Dermis microvascular lymphatic vessel endothelial cell (primary cell): ENCODE measurements around the gene SLC2A6. TPM values are rescaled to one million over a fixed set of nuclear protein-coding genes. Genes with fewer than 3 reads are reported as not detected.

ENCODE experiments used
- DNase-seq, 2 donors: peaks; one replicate each; pipeline versions ENCODE4 v3.0.0 to v3.0.0-alpha.2; 2010; ENCODE audit warnings: low read depth in 2 of 2
- total RNA-seq: library from RNA; depleted of rRNA; stranded (reverse); fragments of >200 nt; gene quantifications from 2 replicates; pipeline ENCODE4 v1.2.1, GENCODE V29; 2014

SLC2A6 gene
- total RNA-seq, 1 donor from 2014 or later = 24.4 TPM

DNA sequence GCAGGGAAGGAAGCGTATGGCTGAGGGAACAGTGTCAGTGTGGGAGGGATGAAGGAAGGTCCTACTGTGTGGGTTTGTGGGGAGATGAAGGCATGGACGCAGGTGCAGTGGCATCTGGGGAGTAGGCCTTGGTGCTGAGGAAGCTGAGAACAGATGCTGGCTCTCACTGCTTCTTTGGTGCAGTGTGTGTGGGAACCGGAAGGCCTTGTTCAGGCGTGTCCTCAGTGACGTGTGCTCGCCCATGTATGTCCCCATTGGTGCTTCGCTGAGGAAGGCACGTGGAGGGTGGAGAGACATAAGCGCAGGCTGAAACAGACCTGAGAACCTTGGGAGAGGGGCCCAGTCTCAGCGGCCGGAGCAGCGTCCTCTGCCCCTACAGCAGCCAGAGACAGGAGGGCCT lies 38.0 kb downstream of the SLC2A6 start:
- no peak for DNase-seq

DNA sequence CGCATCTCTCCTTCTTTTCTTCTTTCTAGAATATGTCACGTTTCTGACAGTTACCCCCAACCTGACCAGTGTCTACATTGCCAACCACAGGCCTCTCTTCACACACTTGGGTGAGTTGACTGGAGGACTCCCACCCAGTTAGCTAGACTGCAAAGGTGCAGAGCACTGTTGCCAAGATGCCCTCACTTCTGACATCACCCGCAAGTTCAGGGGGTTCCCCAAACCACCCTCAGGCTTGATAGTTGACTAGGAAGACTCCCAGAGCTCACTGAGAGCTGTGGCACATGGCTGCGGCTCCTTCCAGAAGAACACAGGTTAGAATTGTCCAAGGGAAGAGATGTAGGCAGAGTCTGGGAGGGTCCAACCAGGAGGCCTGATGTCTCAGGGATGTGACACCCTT lies 39.6 kb downstream of the SLC2A6 start:
- DNase-seq = no peak

- DNase-seq = no peak
These were observed 41.0 kb downstream of the SLC2A6 start for GRCh38 chr9:133437753-133438531.

DNA sequence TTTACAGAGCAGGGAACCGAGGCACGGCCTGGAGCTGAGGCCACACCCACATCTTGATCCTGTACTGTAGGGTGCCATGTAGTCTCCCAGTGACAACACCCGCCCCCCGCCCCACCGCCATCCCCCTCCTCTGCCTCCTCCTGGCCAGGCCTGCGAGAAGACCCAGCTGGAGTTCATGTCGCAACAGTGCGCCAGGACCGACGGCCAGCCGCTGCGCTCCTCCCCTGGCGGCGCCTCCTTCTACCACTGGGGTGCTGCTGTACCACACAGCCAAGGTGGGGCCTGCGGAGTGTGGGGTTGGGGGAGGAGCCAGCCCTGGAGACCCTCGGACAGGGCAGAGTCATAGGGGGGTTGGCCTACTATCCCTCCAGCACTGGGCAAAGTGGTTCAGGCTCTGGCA lies 42.2 kb downstream of the SLC2A6 start:
- DNase-seq = no peak

GRCh38 chr9:133433351-133433843 lies 45.5 kb downstream of the SLC2A6 start:
- no peak for DNase-seq

- no peak for DNase-seq
These were observed 48.7 kb downstream of the SLC2A6 start for GRCh38 chr9:133430244-133430643.

- DNase-seq = peak; percentile 12 to 39
These were observed 49.2 kb downstream of the SLC2A6 start for GRCh38 chr9:133429641-133430161.

DNA sequence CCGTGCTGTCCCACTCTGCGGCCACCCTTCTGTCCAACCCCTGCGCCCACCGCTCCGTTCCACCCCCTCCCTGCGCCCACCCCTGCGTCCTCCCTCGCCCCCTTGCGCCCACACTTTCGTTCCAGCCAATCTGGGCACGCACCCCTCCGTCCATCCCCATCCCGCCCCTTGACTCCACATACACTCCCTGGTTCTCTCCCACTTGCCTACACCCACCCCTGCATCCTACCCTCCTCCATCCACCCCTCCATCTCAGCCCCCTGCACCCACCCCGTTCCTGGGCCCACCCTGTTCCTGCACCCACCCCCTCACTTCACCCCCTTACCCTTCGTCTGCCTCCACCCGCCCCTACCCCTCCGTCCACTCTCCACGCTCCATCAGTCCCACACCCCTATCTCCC lies 49.7 kb downstream of the SLC2A6 start:
- no peak for DNase-seq

DNA sequence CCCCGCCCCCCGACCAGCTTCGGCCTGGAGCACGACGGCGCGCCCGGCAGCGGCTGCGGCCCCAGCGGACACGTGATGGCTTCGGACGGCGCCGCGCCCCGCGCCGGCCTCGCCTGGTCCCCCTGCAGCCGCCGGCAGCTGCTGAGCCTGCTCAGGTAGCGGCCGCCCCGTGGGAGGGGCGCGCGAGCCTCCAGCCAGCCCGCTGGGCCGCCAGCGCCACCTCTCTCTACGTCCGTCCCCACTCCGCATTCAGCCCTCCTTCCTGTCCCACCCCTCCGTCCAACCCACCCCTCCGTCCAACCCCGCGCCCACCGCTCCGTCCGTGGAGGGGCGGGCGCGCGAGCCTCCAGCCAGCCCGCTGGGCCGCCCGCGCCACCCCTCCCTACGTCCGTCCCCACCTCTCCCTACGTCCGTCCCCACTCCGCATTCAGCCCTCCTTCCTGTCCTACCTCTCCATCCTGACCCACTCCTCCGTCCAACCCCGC lies 50.2 kb downstream of the SLC2A6 start:
- DNase-seq = peak in 1 of 2 donors; percentile 22

DNA sequence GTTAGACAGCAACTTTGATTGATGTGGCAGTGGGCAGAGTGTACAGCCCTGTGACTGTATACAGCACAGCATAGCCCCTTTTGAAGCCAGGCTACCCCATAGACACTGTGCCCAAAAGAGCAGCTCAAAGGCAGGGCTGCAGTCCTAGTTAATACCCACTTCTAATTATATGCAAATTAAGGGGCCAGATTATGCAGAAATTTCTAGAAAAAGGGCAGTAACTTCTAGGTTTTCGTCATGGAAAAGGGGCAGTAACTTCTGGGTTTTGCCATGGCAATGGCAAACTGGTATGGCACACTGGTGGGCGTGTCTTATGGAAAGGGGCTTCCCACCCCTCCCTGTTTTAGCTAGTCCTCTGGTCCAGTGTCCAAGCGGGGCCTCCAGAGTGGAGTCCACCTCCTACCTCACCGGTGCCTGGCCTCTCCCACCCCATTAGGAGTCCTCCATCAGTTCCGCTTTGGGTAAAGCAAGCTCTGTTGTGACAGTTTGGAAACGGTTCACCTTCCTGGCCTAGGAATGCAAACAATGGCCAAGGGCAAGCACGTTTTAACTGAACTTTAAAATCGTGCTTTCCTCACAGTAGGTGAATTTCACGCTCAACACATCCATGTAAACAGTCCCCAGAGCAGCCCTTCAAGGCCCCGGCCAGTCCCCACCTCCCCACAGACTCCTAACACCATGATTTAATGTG lies 51.1 kb downstream of the SLC2A6 start:
- no peak for DNase-seq

DNA sequence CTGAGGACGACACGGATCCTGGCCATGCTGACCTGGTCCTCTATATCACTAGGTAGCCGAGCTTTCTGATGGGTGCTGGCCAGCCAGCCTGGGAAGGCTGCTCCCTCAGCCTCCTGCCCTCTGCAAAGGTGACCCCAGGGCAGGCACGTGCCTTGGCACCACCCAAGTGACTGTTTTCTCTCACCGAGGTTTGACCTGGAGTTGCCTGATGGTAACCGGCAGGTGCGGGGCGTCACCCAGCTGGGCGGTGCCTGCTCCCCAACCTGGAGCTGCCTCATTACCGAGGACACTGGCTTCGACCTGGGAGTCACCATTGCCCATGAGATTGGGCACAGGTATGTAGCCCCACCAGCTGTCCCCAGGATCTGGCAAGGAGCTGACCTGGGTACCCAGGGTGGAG lies 52.9 kb downstream of the SLC2A6 start:
- no peak for DNase-seq

DNA sequence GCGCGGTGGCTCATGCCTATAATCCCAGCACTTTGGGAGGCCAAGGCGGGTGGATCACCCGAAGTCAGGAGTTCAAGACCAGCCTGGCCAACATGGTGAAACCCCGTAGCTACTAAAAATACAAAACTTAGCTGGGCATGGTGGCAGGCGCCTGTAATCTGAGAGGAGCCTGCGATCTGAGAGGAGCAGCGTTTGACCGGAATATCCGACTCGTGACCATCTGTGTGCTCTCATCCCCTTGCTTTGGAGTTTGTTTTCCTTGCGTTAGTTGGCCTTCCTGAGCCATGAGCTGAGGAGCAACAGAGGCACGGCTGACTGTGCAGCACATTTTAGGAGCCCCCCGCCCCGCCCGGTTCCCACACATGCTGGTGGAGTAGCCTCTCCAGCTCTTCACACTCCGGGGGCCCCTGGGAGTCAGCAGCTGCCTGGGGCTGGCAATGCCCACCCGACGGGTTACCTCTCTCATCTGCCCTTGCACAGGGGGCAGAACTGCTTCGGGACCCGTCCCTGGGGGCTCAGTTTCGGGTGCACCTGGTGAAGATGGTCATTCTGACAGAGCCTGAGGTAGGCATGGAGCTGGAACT lies 53.8 kb downstream of the SLC2A6 start:
- no peak for DNase-seq

DNA sequence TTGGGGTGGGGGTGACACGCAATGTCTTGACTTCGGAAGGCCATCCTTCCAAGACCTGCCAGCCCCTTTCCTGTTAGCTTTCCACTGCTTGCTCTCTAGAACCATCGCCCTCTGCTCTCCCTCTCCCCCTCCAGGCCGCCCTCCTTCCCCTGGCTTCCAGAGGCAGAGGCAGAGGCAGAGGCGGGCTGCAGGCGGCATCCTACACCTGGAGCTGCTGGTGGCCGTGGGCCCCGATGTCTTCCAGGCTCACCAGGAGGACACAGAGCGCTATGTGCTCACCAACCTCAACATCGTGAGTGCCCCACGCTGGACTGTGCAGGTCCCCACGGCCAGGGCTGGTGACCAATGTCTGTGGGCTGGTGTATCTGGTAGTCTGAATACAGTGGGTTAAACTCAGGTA lies 54.7 kb downstream of the SLC2A6 start:
- no peak for DNase-seq

DNA sequence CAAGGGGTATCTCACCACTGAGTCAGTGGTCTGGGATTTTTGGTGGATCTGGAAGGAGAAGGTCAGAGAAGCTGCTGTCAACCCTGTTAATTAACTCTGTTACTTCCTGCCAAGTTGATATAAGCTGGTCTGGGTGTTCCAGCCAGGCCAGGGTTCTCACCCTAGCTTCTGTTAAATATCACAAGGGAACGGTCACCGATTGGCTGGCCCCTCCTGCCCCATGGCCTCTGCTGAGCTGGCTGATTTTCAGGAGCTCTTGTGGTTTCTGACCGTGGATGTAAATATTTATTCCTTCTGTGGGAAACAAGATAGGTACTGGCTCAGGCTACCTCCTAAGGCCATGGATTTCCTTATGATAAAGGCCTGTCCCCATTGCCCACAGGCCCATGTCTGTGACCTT lies 55.7 kb downstream of the SLC2A6 start:
- no peak for DNase-seq

DNA sequence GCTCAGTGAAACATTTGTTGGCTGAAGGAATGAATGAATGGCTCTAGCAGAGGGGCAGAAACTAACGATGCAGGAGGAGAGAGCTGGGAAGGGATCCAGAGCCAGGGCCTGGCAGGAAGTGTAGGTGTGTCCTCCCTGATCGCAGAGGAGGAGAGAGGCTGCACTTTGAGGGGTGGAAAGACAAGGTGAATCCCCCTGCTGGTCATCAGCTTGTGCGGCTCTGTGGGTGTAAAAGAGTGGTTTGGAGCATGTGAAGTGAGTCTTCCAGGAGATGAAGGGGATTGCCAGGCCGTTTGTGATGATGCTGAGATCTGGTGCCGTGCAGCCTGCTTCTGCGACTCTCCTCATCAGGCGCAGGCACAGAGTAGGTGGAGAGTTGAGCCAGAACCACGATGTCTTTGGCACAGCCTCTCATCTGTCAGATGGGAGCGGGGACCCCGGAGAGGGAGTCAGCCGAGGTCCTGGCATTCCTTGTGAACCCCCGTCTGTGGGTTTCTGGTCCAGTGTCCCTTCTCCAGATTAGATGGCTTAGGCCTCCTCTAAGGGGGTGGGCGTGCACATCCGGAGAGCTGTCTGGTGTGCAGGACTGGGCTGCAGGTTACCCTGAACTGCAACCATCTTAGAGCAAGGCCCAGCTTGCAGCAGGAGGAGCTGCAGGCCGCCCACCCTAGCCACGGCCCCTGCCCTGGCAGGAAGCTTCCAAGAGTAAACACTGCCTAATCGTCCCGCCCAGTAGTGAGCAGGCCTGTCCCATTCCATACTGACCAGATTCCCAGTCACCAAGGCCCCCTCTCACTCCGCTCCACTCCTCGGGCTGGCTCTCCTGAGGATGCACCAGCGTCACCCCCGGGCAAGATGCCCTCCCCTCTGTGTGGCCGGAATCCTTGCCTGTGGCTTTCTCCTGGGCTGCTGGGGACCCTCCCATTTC lies 57.0 kb downstream of the SLC2A6 start, which contains the start of gene ADAMTS13:
Gene ADAMTS13 (plus strand): TSS at position 753 of the 928 bp plus-strand sequence. CDS start 77 bp downstream, at position 830.
- no peak for DNase-seq

Other genes starting within 250 kb of the SLC2A6 start
- 0.39 and 0.63 TPM in 2 replicates for gene ABO, start 203.9 kb downstream of the SLC2A6 start, total RNA-seq
- gene SURF6, start 142.9 kb downstream of the SLC2A6 start, total RNA-seq = 5.3 and 7.3 TPM in 2 replicates
- 10.3 and 19.1 TPM in 2 replicates for gene MED22, start 131.0 kb downstream of the SLC2A6 start, total RNA-seq
- gene RPL7A, start 130.9 kb downstream of the SLC2A6 start, total RNA-seq = 1,768 and 1,981 TPM in 2 replicates
- gene SURF1, start 122.6 kb downstream of the SLC2A6 start, total RNA-seq = 19.7 and 21.6 TPM in 2 replicates
- 9.6 and 15.3 TPM in 2 replicates for gene SURF2, start 122.5 kb downstream of the SLC2A6 start, total RNA-seq
- 270 and 365 TPM in 2 replicates for gene SURF4, start 103.0 kb downstream of the SLC2A6 start, total RNA-seq
- 0.26 and 0.38 TPM in 2 replicates for gene STKLD1, start 102.7 kb downstream of the SLC2A6 start, total RNA-seq
- 12.1 and 13.3 TPM in 2 replicates for gene REXO4, start 61.1 kb downstream of the SLC2A6 start, total RNA-seq
- gene ADAMTS13, start 56.7 kb downstream of the SLC2A6 start, total RNA-seq = 0.39 and 1.0 TPM in 2 replicates
- gene CACFD1, start 19.1 kb downstream of the SLC2A6 start, total RNA-seq = 6.5 and 15.2 TPM in 2 replicates
- not detected in 2 replicates for gene MYMK, start 45.9 kb upstream of the SLC2A6 start, total RNA-seq
- gene ADAMTSL2, start 55.6 kb upstream of the SLC2A6 start, total RNA-seq = under 0.01 TPM in 2 replicates
- gene FAM163B, start 130.3 kb upstream of the SLC2A6 start, total RNA-seq = not detected in 2 replicates
- gene DBH, start 157.3 kb upstream of the SLC2A6 start, total RNA-seq = not detected in 2 replicates